MCF 10A (cell line): ENCODE data around the gene CACNA1D. TPM values are rescaled to one million over a fixed set of nuclear protein-coding genes. Genes with fewer than 3 reads are reported as not detected.

Source experiments
- BruUV-seq: library from RNA; stranded (reverse); fragments of 400-500 nt; replicated peaks from 2 replicates; lab custom pipeline; 2021; lab: Mats Ljungman, UMichigan
- CTCF ChIA-PET: fragments of 300-600 bp; sonication (Branson Sonifier 250); formaldehyde crosslinking; extraction: SDS; loops from one replicate; lab custom pipeline; 2021; ENCODE audit warnings: antibody characterized with exemption, inconsistent platforms; lab: Yijun Ruan, JAX
- POLR2A ChIA-PET: fragments of 300-600, 350-650 bp; sonication (Branson Sonifier 250); formaldehyde crosslinking; extraction: SDS; loops from one replicate; lab custom pipeline; 2020; ENCODE audit warnings: antibody characterized with exemption, inconsistent platforms; lab: Yijun Ruan, JAX
- DNase-seq: peaks from one replicate; pipeline ENCODE4 v3.0.0-alpha.2; 2018; ENCODE audit not compliant: unreplicated experiment
- H3K27ac Mint-ChIP-seq: one replicate; pipeline ENCODE4 v1.8.0; 2022; ENCODE audit warnings: mild to moderate bottlenecking, low read depth, mixed read lengths; ENCODE audit not compliant: unreplicated experiment
- H3K27me3 Mint-ChIP-seq: one replicate; pipeline ENCODE4 v1.8.0; 2022; ENCODE audit warnings: mixed read lengths; ENCODE audit not compliant: insufficient read depth, unreplicated experiment
- H3K36me3 Mint-ChIP-seq: one replicate; pipeline ENCODE4 v1.8.0; 2022; ENCODE audit warnings: mild to moderate bottlenecking, moderate library complexity, mixed read lengths; ENCODE audit not compliant: insufficient read depth, unreplicated experiment
- H3K4me1 Mint-ChIP-seq: one replicate; pipeline ENCODE4 v1.8.0; 2022; ENCODE audit warnings: mixed read lengths; ENCODE audit not compliant: insufficient read depth, unreplicated experiment
- H3K4me3 Mint-ChIP-seq: one replicate; pipeline ENCODE4 v1.8.0; 2022; ENCODE audit warnings: mild to moderate bottlenecking, moderate library complexity, mixed read lengths; ENCODE audit not compliant: unreplicated experiment
- H3K9me3 Mint-ChIP-seq: one replicate; pipeline ENCODE4 v1.8.0; 2022; ENCODE audit warnings: mixed read lengths; ENCODE audit not compliant: unreplicated experiment
- intact Hi-C: fragments of 100-400 bp; cut with micrococcal nuclease; formaldehyde crosslinking; loops from 2 replicates; pipeline ENCODE4 v1.14.1; 2022
- total RNA-seq: library from RNA; stranded (reverse); gene quantifications from 2 replicates; pipeline ENCODE4 v1.2.3, GENCODE V29; 2022
- TF ChIP-seq, protein P1 (sequence below): fragments of 200-600 bp; IDR thresholded peaks from one replicate; pipeline ENCODE4 v1.8.0; 2022; ENCODE audit warnings: antibody characterized with exemption, mild to moderate bottlenecking; ENCODE audit not compliant: unreplicated experiment

CACNA1D gene
- total RNA-seq, 1 experiment from 2014 or later, result 0.26 TPM

DNA sequence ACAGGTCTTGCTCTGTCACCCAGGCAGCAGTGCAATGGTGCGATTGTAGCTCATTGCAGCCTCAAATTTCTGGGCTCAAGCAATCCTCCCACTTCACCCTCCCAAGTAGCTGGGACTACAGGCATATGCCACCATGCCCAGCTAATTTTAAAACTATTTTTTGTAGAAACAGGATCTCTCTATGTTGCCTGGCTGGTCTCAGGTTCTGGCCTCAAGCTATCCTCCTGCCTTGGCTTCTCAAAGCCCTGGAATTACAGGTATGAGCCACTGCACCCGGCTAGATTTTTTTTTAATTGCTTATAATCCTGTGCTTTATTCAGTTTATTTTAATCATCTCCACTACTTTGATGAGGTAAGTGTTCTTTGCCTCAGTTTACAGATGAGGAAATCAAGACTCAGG, 195.3 kb downstream of the CACNA1D start:
- DNase-seq, result no peak
- H3K36me3 Mint-ChIP-seq, result no peaks in the 10 kb centered on the region
- TF ChIP-seq, protein P1, sequence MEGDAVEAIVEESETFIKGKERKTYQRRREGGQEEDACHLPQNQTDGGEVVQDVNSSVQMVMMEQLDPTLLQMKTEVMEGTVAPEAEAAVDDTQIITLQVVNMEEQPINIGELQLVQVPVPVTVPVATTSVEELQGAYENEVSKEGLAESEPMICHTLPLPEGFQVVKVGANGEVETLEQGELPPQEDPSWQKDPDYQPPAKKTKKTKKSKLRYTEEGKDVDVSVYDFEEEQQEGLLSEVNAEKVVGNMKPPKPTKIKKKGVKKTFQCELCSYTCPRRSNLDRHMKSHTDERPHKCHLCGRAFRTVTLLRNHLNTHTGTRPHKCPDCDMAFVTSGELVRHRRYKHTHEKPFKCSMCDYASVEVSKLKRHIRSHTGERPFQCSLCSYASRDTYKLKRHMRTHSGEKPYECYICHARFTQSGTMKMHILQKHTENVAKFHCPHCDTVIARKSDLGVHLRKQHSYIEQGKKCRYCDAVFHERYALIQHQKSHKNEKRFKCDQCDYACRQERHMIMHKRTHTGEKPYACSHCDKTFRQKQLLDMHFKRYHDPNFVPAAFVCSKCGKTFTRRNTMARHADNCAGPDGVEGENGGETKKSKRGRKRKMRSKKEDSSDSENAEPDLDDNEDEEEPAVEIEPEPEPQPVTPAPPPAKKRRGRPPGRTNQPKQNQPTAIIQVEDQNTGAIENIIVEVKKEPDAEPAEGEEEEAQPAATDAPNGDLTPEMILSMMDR, result no peak
- ChIA-PET CTCF (interaction anchor here (0.7 to 1.1 kb wide), 4 partner anchors 18 to 395 kb away, joined by 3 to 6 read pairs (median 4); no protein-coding TSS in a partner anchor), POLR2A (interaction anchor here (0.7 kb wide), 1 partner anchor 17 kb away, joined by 3 read pairs; no protein-coding TSS in a partner anchor)
- H3K4me1 Mint-ChIP-seq, result no peaks in the 10 kb centered on the region
- peaks cover 45% of the 10 kb centered on the region for H3K27me3 Mint-ChIP-seq
- H3K27ac Mint-ChIP-seq, result no peak overlapping the region
- BruUV-seq, result no TSS peak
- intact Hi-C loops, result no loop called here
- H3K4me3 Mint-ChIP-seq, result no peak overlapping the region
- H3K9me3 Mint-ChIP-seq, result no peaks in the 10 kb centered on the region

DNA sequence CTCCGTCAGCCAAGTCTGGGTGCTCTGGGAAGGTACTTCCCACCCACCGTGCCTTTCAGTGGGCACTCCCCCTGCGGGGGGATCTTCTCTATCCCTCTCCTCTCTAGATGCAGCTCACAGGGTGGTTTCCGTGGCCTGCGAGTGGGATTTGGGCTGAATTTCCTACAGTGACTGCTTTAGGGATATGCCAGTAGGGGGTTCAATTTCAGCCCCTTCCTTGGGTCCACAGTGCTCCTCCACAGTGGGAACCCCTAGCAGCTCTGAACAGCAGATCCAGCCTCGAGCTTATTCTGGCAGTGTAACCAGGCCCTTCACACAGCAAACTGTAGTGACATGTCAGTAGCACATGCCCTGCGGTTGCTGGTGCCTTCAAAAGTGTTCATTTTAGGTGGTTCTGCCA, 196.1 kb downstream of the CACNA1D start:
- CTCF ChIA-PET, result interaction anchor here (0.7 to 1.1 kb wide), 4 partner anchors 17 to 396 kb away, joined by 3 to 6 read pairs (median 3); no protein-coding TSS in a partner anchor
- no peaks in the 10 kb centered on the region for H3K9me3 Mint-ChIP-seq
- H3K36me3 Mint-ChIP-seq, result no peaks in the 10 kb centered on the region

DNA sequence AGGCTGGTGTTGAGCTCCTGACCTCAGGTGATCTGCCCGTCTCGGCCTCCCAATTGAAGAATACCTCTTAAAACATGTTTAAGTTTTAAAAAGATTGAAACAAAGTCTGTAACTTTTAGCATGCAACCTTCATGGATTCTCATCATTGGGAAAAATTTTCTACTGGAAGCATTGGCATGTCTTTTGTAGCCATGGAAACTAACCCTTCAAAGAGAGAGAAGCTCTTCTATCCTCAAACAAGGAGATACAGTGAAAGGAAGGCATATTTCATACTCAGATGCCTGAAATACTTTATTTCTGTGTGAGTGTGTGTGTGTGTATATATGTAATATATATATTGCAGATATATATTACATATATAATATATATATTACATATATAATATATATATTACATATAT, 196.9 kb downstream of the CACNA1D start:
- intact Hi-C loops, result no loop called here
- ChIA-PET CTCF (no interaction called here), POLR2A (no interaction called here)
- H3K36me3 Mint-ChIP-seq, result no peaks in the 10 kb centered on the region
- no peaks in the 10 kb centered on the region for H3K4me1 Mint-ChIP-seq
- no peak overlapping the region for H3K27ac Mint-ChIP-seq
- no TSS peak for BruUV-seq
- H3K4me3 Mint-ChIP-seq, result no peak overlapping the region
- H3K27me3 Mint-ChIP-seq, result peaks cover 42% of the 10 kb centered on the region
- no peaks in the 10 kb centered on the region for H3K9me3 Mint-ChIP-seq
- no peak for DNase-seq
- TF ChIP-seq, protein P1, result no peak

More for the DNA sequence above, 196.1 kb downstream of the CACNA1D start:
- TF ChIP-seq, protein P1, result no peak
- BruUV-seq, result no TSS peak
- Mint-ChIP-seq H3K27me3 (peaks cover 42% of the 10 kb centered on the region), H3K27ac (no peak overlapping the region), H3K4me1 (no peaks in the 10 kb centered on the region), H3K4me3 (no peak overlapping the region)
- POLR2A ChIA-PET, result no interaction called here
- intact Hi-C loops, result no loop called here
- DNase-seq, result no peak

DNA sequence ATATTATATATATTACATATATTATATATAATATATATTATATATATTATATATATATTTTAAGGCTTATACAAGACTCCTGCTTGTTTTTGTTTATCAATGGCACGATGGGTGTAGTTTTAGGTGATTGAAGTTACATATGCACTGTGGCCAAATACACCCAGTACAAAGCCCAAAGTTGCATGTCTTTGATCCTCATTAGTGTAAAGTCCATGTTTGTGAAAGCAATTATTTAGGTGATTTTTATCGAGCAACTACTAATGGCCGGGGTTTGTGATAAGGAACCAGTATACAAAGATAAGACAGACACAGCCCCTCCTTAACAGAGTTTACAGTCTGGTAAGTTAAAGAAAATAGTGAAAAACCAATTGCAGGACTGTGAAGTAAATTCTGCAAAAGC, 197.5 kb downstream of the CACNA1D start:
- CTCF ChIA-PET, result no interaction called here
- TF ChIP-seq, protein P1, result no peak
- Mint-ChIP-seq H3K27ac (no peak overlapping the region), H3K9me3 (no peaks in the 10 kb centered on the region), H3K36me3 (no peaks in the 10 kb centered on the region), H3K4me3 (no peak overlapping the region), H3K27me3 (peaks cover 42% of the 10 kb centered on the region), H3K4me1 (no peaks in the 10 kb centered on the region)
- POLR2A ChIA-PET, result no interaction called here
- BruUV-seq, result no TSS peak
- DNase-seq, result no peak
- intact Hi-C loops, result no loop called here
